WERI-Rb-1 (cell line): ENCODE measurements around the gene ZDHHC22.

Source experiments
- DNase-seq: peaks from one replicate; pipeline ENCODE4 v3.0.0-alpha.2; 2020
- H3K27ac ChIP-seq: fragments of 250-450 bp; sonication (Bioruptor Pico); 2 replicates; pipeline ENCODE4 v1.5.1; 2020; ENCODE audit warnings: mild to moderate bottlenecking, moderate library complexity
- H3K27me3 ChIP-seq: fragments of 250-450 bp; sonication (Bioruptor Pico); 2 replicates; pipeline ENCODE4 v1.5.1; 2021; ENCODE audit warnings: mild to moderate bottlenecking, low read depth, moderate library complexity; ENCODE audit not compliant: insufficient read depth, severe bottlenecking
- H3K36me3 ChIP-seq: fragments of 250-450 bp; sonication (Bioruptor Pico); 2 replicates; pipeline ENCODE4 v1.5.1; 2020; ENCODE audit warnings: mild to moderate bottlenecking, moderate library complexity
- H3K4me3 ChIP-seq: 2 replicates; pipeline ENCODE4 v1.5.1; 2011; ENCODE audit warnings: low read depth, mild to moderate bottlenecking, control low read depth, low read length
- H3K9me3 ChIP-seq: fragments of 250-450 bp; sonication (Bioruptor Pico); 2 replicates; pipeline ENCODE4 v1.5.1; 2021; ENCODE audit warnings: mild to moderate bottlenecking, moderate library complexity; ENCODE audit not compliant: severe bottlenecking
- CTCF ChIP-seq: IDR thresholded peaks from 2 replicates; pipeline ENCODE4 v1.5.1; 2011; ENCODE audit warnings: low read depth, mild to moderate bottlenecking, control low read depth, inconsistent platforms, low read length

ZDHHC22 gene

GRCh38 chr14:77102154-77102553 is 39.4 kb downstream of the ZDHHC22 start:
- TF ChIP-seq CTCF = no peak
- no peak overlapping the region for H3K4me3 ChIP-seq
- H3K9me3 ChIP-seq = no peaks in the 10 kb centered on the region
- H3K27me3 ChIP-seq = no peaks in the 10 kb centered on the region
- H3K27ac ChIP-seq = no peak overlapping the region
- no peak for DNase-seq
- peaks cover 12% of the 10 kb centered on the region for H3K36me3 ChIP-seq

- no peak for DNase-seq
- H3K27me3 ChIP-seq = no peaks in the 10 kb centered on the region
- peaks cover 7% of the 10 kb centered on the region; the same call in 1 of the 2 replicates for H3K36me3 ChIP-seq
- H3K4me3 ChIP-seq = no peak overlapping the region
- no peak for TF ChIP-seq CTCF
- no peaks in the 10 kb centered on the region for H3K9me3 ChIP-seq
- H3K27ac ChIP-seq = peak overlapping the region; percentile 36; the same call in 1 of the 2 replicates
These were observed 40.6 kb downstream of the ZDHHC22 start for GRCh38 chr14:77100961-77101360.

- Histone ChIP-seq H3K27me3 (no peaks in the 10 kb centered on the region), H3K36me3 (peaks cover 3% of the 10 kb centered on the region; the same call in 1 of the 2 replicates), H3K27ac (peak overlapping the region; percentile 43), H3K9me3 (no peaks in the 10 kb centered on the region), H3K4me3 (peak overlapping the region; percentile 62)
- DNase-seq = no peak
- TF ChIP-seq CTCF = no peak
These were observed 42.0 kb downstream of the ZDHHC22 start for GRCh38 chr14:77099425-77100167.

GRCh38 chr14:77098529-77099353 is 42.9 kb downstream of the ZDHHC22 start:
- no peak for TF ChIP-seq CTCF
- Histone ChIP-seq H3K4me3 (peak overlapping the region; percentile 62), H3K36me3 (no peaks in the 10 kb centered on the region), H3K27me3 (no peaks in the 10 kb centered on the region), H3K27ac (peak overlapping the region; percentile 78), H3K9me3 (no peaks in the 10 kb centered on the region)
- DNase-seq = no peak

- peak within 1 kb of the TSS; percentile 82 for H3K4me3 ChIP-seq
- H3K36me3 ChIP-seq = no peaks in the 10 kb centered on the region
- H3K27ac ChIP-seq = peak within 1 kb of the TSS; percentile 79
- TF ChIP-seq CTCF = no peak
- H3K27me3 ChIP-seq = no peaks in the 10 kb centered on the region
- peak; percentile 99 for DNase-seq
- H3K9me3 ChIP-seq = no peaks in the 10 kb centered on the region
These were observed 43.7 kb downstream of the ZDHHC22 start, which contains the start of gene CIPC for GRCh38 chr14:77097700-77098528. CIPC (plus strand) TSS chr14:77098258; CDS start chr14:77105709, 7,451 bp downstream.
